GM23338 (cell line): Measurements from ENCODE around the gene CADM4. TPM values are rescaled to one million over a fixed set of nuclear protein-coding genes. Genes with fewer than 3 reads are reported as not detected.

ENCODE experiments used
- ATAC-seq: fragments of 200-7000 bp; cut with Tn5 transposase; 3 replicates; pipeline ENCODE4 v1.9.1; 2020
- DNase-seq: peaks from one replicate; pipeline ENCODE4 v3.0.0-alpha.2; 2015; ENCODE audit warnings: low spot score
- H2AFZ ChIP-seq: fragments of 200-600 bp; sonication (generic); 2 replicates; pipeline ENCODE4 v1.8.0; 2016; ENCODE audit warnings: antibody characterized with exemption, mild to moderate bottlenecking, moderate library complexity
- H3F3A ChIP-seq: fragments of 200-600 bp; sonication (generic); replicated peaks from 2 replicates; pipeline ENCODE4 v1.8.0; 2017; ENCODE audit warnings: antibody characterized with exemption, mixed run types, low read depth
- H3K27ac ChIP-seq: fragments of 200-600 bp; sonication (generic); 2 replicates; pipeline ENCODE4 v1.6.1; 2016; ENCODE audit warnings: low read depth
- H3K27me3 ChIP-seq: fragments of 200-600 bp; sonication (generic); 2 replicates; pipeline ENCODE4 v1.8.0; 2016; ENCODE audit warnings: mild to moderate bottlenecking, mixed run types, moderate library complexity; ENCODE audit not compliant: insufficient read depth
- H3K36me3 ChIP-seq: fragments of 200-600 bp; sonication (generic); 2 replicates; pipeline ENCODE4 v1.8.0; 2016; ENCODE audit warnings: mild to moderate bottlenecking; ENCODE audit not compliant: insufficient read depth
- H3K4me1 ChIP-seq: fragments of 200-600 bp; sonication (generic); 2 replicates; pipeline ENCODE4 v1.8.0; 2016; ENCODE audit warnings: mild to moderate bottlenecking, moderate library complexity; ENCODE audit not compliant: insufficient read depth
- H3K4me2 ChIP-seq: fragments of 200-600 bp; sonication (generic); 2 replicates; pipeline ENCODE4 v1.7.1; 2017; ENCODE audit warnings: mixed run types
- H3K4me3 ChIP-seq: fragments of 200-600 bp; sonication (generic); 2 replicates; pipeline ENCODE4 v1.6.1; 2016; ENCODE audit warnings: mixed run types
- H3K79me2 ChIP-seq: fragments of 200-600 bp; sonication (generic); replicated peaks from 2 replicates; pipeline ENCODE4 v1.8.0; 2017; ENCODE audit warnings: mild to moderate bottlenecking; ENCODE audit not compliant: insufficient read depth
- H3K9me2 ChIP-seq: fragments of 200-600 bp; sonication (generic); 2 replicates; pipeline ENCODE4 v1.8.0; 2017; ENCODE audit not compliant: insufficient read depth
- H4K20me1 ChIP-seq: fragments of 200-600 bp; sonication (generic); replicated peaks from 2 replicates; pipeline ENCODE4 v1.8.0; 2017; ENCODE audit warnings: mild to moderate bottlenecking; ENCODE audit not compliant: insufficient read depth
- H3K27ac Mint-ChIP-seq: 2 replicates; pipeline ENCODE4 v1.8.0; 2020; ENCODE audit warnings: inconsistent platforms, mild to moderate bottlenecking, moderate library complexity, mixed read lengths
- H3K27me3 Mint-ChIP-seq: 3 replicates; pipeline ENCODE4 v1.8.0; 2022; ENCODE audit warnings: low read depth, mild to moderate bottlenecking, moderate library complexity, mixed read lengths, inconsistent platforms; ENCODE audit not compliant: insufficient read depth, poor library complexity
- H3K36me3 Mint-ChIP-seq: 3 replicates; pipeline ENCODE4 v1.8.0; 2021; ENCODE audit warnings: low read depth, mild to moderate bottlenecking, inconsistent platforms, moderate library complexity, mixed read lengths
- H3K4me1 Mint-ChIP-seq: 3 replicates; pipeline ENCODE4 v1.8.0; 2020; ENCODE audit warnings: mild to moderate bottlenecking, inconsistent platforms, mixed read lengths
- H3K4me3 Mint-ChIP-seq: 3 replicates; pipeline ENCODE4 v1.8.0; 2021; ENCODE audit warnings: moderate library complexity, mild to moderate bottlenecking, inconsistent platforms, mixed read lengths
- H3K9me3 Mint-ChIP-seq: 3 replicates; pipeline ENCODE4 v1.8.0; 2020; ENCODE audit warnings: moderate library complexity, mild to moderate bottlenecking, inconsistent platforms, mixed read lengths
- CREB1 ChIP-seq: fragments of 250-450 bp; sonication (Bioruptor Pico); IDR thresholded peaks from 2 replicates; pipeline ENCODE4 v1.5.0; 2020; ENCODE audit warnings: low read depth, mild to moderate bottlenecking, moderate library complexity
- ETS1 ChIP-seq: IDR thresholded peaks from 2 replicates; pipeline ENCODE4 v1.6.1; 2016; ENCODE audit warnings: antibody characterized with exemption
- EZH2 ChIP-seq: fragments of 200-600 bp; sonication (generic); IDR thresholded peaks from one replicate; pipeline ENCODE4 v1.8.0; 2017; ENCODE audit warnings: antibody characterized with exemption, mild to moderate bottlenecking, low read depth; ENCODE audit not compliant: unreplicated experiment
- EZH2phosphoT487 ChIP-seq: fragments of 200-600 bp; sonication (generic); IDR thresholded peaks from one replicate; pipeline ENCODE4 v1.8.1; 2018; ENCODE audit warnings: antibody characterized with exemption; ENCODE audit not compliant: unreplicated experiment
- NANOG ChIP-seq: IDR thresholded peaks from 2 replicates; pipeline ENCODE4 v1.6.1; 2016; ENCODE audit warnings: antibody characterized with exemption, borderline replicate concordance
- POLR2AphosphoS5 ChIP-seq: IDR thresholded peaks from 2 replicates; pipeline ENCODE4 v1.6.1; 2016; ENCODE audit warnings: antibody characterized with exemption, low read depth
- STAT1 ChIP-seq: IDR thresholded peaks from one replicate; pipeline ENCODE4 v1.6.1; 2016; ENCODE audit warnings: antibody characterized with exemption; ENCODE audit not compliant: unreplicated experiment
- ZNF114 ChIP-seq: fragments of 250-450 bp; sonication (Bioruptor Pico); IDR thresholded peaks from 2 replicates; pipeline ENCODE4 v1.5.0; 2020; ENCODE audit warnings: mild to moderate bottlenecking, moderate library complexity
- ZNF331 ChIP-seq: fragments of 250-450 bp; sonication (Bioruptor Pico); IDR thresholded peaks from 2 replicates; pipeline ENCODE4 v1.5.0; 2020; ENCODE audit warnings: low read depth, mild to moderate bottlenecking, moderate library complexity
- polyA plus RNA-seq: library from polyadenylated mRNA; unstranded; fragments of >200 nt; fragmentation: Nextera tagmentation; extraction: Ambion mirVana; gene quantifications from 2 replicates; pipeline ENCODE4 v1.2.1, GENCODE V29; 2016
- total RNA-seq: library from RNA; depleted of rRNA; stranded (reverse); fragments of >200 nt; shearing (Covaris generic); gene quantifications from 2 replicates; pipeline ENCODE4 v1.2.3, GENCODE V29; 2014
- TF ChIP-seq, protein P1 (sequence below): IDR thresholded peaks from one replicate; pipeline ENCODE4 v1.6.1; 2018; ENCODE audit warnings: antibody characterized with exemption; ENCODE audit not compliant: unreplicated experiment
- TF ChIP-seq, protein P2 (sequence below): fragments of 250-450 bp; sonication (Bioruptor Pico); IDR thresholded peaks from 2 replicates; pipeline ENCODE4 v1.5.0; 2020; ENCODE audit warnings: mild to moderate bottlenecking, moderate library complexity
- TF ChIP-seq, protein P3 (sequence below), 2 experiments: fragments of 200-600 bp in 1 of 2; sonication (generic) in 1 of 2; conservative IDR thresholded peaks; 2 replicates each; pipeline versions ENCODE4 v1.5.1 to v1.6.1; 2016 to 2017; ENCODE audit warnings: antibody characterized with exemption in 2 of 2, low read depth in 2 of 2, mild to moderate bottlenecking in 2 of 2, moderate library complexity in 1 of 2

The CADM4 gene
- total and polyA plus RNA-seq, 2 experiments from 2014 or later = 3.7 to 21.2 TPM

- peaks cover 18% of the 10 kb centered on the region for H3K27me3 Mint-ChIP-seq
- H3F3A ChIP-seq = no peaks in the 10 kb centered on the region
- peaks cover 6% of the 10 kb centered on the region for H3K4me1 Mint-ChIP-seq
- peaks cover 36% of the 10 kb centered on the region for H3K36me3 Mint-ChIP-seq
- DNase-seq (no peak), ATAC-seq (no peak)
- H3K4me3 Mint-ChIP-seq = no peak overlapping the region
- no peaks in the 10 kb centered on the region for H3K27me3 ChIP-seq
- no peaks in the 10 kb centered on the region for H3K9me2 ChIP-seq
- peaks cover 12% of the 10 kb centered on the region; the same call in 1 of the 2 replicates for H3K79me2 ChIP-seq
- no peak overlapping the region for H2AFZ ChIP-seq
- no peak overlapping the region for H3K27ac ChIP-seq
- no peaks in the 10 kb centered on the region for H3K36me3 ChIP-seq
- no peak overlapping the region for H3K27ac Mint-ChIP-seq
- no peak overlapping the region for H3K4me2 ChIP-seq
- peaks cover 11% of the 10 kb centered on the region for H3K9me3 Mint-ChIP-seq
- H3K4me3 ChIP-seq = no peak overlapping the region
- TF ChIP-seq STAT1 (no peak), NANOG (no peak), EZH2 (no peak), EZH2phosphoT487 (no peak), ZNF114 (no peak), POLR2AphosphoS5 (no peak), CREB1 (CRISPR knock-in tag) (no peak), ETS1 (no peak), ZNF331 (no peak)
- TF ChIP-seq, protein P1, sequence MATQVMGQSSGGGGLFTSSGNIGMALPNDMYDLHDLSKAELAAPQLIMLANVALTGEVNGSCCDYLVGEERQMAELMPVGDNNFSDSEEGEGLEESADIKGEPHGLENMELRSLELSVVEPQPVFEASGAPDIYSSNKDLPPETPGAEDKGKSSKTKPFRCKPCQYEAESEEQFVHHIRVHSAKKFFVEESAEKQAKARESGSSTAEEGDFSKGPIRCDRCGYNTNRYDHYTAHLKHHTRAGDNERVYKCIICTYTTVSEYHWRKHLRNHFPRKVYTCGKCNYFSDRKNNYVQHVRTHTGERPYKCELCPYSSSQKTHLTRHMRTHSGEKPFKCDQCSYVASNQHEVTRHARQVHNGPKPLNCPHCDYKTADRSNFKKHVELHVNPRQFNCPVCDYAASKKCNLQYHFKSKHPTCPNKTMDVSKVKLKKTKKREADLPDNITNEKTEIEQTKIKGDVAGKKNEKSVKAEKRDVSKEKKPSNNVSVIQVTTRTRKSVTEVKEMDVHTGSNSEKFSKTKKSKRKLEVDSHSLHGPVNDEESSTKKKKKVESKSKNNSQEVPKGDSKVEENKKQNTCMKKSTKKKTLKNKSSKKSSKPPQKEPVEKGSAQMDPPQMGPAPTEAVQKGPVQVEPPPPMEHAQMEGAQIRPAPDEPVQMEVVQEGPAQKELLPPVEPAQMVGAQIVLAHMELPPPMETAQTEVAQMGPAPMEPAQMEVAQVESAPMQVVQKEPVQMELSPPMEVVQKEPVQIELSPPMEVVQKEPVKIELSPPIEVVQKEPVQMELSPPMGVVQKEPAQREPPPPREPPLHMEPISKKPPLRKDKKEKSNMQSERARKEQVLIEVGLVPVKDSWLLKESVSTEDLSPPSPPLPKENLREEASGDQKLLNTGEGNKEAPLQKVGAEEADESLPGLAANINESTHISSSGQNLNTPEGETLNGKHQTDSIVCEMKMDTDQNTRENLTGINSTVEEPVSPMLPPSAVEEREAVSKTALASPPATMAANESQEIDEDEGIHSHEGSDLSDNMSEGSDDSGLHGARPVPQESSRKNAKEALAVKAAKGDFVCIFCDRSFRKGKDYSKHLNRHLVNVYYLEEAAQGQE = no peak
- TF ChIP-seq, protein P2, sequence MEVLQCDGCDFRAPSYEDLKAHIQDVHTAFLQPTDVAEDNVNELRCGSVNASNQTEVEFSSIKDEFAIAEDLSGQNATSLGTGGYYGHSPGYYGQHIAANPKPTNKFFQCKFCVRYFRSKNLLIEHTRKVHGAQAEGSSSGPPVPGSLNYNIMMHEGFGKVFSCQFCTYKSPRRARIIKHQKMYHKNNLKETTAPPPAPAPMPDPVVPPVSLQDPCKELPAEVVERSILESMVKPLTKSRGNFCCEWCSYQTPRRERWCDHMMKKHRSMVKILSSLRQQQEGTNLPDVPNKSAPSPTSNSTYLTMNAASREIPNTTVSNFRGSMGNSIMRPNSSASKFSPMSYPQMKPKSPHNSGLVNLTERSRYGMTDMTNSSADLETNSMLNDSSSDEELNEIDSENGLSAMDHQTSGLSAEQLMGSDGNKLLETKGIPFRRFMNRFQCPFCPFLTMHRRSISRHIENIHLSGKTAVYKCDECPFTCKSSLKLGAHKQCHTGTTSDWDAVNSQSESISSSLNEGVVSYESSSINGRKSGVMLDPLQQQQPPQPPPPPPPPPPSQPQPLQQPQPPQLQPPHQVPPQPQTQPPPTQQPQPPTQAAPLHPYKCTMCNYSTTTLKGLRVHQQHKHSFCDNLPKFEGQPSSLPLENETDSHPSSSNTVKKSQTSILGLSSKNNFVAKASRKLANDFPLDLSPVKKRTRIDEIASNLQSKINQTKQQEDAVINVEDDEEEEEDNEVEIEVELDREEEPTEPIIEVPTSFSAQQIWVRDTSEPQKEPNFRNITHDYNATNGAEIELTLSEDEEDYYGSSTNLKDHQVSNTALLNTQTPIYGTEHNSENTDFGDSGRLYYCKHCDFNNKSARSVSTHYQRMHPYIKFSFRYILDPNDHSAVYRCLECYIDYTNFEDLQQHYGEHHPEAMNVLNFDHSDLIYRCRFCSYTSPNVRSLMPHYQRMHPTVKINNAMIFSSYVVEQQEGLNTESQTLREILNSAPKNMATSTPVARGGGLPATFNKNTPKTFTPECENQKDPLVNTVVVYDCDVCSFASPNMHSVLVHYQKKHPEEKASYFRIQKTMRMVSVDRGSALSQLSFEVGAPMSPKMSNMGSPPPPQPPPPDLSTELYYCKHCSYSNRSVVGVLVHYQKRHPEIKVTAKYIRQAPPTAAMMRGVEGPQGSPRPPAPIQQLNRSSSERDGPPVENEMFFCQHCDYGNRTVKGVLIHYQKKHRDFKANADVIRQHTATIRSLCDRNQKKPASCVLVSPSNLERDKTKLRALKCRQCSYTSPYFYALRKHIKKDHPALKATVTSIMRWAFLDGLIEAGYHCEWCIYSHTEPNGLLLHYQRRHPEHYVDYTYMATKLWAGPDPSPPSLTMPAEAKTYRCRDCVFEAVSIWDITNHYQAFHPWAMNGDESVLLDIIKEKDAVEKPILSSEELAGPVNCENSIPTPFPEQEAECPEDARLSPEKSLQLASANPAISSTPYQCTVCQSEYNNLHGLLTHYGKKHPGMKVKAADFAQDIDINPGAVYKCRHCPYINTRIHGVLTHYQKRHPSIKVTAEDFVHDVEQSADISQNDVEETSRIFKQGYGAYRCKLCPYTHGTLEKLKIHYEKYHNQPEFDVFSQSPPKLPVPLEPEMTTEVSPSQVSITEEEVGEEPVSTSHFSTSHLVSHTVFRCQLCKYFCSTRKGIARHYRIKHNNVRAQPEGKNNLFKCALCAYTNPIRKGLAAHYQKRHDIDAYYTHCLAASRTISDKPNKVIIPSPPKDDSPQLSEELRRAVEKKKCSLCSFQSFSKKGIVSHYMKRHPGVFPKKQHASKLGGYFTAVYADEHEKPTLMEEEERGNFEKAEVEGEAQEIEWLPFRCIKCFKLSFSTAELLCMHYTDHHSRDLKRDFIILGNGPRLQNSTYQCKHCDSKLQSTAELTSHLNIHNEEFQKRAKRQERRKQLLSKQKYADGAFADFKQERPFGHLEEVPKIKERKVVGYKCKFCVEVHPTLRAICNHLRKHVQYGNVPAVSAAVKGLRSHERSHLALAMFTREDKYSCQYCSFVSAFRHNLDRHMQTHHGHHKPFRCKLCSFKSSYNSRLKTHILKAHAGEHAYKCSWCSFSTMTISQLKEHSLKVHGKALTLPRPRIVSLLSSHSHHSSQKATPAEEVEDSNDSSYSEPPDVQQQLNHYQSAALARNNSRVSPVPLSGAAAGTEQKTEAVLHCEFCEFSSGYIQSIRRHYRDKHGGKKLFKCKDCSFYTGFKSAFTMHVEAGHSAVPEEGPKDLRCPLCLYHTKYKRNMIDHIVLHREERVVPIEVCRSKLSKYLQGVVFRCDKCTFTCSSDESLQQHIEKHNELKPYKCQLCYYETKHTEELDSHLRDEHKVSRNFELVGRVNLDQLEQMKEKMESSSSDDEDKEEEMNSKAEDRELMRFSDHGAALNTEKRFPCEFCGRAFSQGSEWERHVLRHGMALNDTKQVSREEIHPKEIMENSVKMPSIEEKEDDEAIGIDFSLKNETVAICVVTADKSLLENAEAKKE (CRISPR knock-in tag) = no peak
- TF ChIP-seq, protein P3, sequence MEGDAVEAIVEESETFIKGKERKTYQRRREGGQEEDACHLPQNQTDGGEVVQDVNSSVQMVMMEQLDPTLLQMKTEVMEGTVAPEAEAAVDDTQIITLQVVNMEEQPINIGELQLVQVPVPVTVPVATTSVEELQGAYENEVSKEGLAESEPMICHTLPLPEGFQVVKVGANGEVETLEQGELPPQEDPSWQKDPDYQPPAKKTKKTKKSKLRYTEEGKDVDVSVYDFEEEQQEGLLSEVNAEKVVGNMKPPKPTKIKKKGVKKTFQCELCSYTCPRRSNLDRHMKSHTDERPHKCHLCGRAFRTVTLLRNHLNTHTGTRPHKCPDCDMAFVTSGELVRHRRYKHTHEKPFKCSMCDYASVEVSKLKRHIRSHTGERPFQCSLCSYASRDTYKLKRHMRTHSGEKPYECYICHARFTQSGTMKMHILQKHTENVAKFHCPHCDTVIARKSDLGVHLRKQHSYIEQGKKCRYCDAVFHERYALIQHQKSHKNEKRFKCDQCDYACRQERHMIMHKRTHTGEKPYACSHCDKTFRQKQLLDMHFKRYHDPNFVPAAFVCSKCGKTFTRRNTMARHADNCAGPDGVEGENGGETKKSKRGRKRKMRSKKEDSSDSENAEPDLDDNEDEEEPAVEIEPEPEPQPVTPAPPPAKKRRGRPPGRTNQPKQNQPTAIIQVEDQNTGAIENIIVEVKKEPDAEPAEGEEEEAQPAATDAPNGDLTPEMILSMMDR (conservative IDR thresholded peaks at IDR 0.05; ENCODE audit: low read depth in 2 of 2) = no peak
- H3K4me1 ChIP-seq = no peaks in the 10 kb centered on the region
- no peaks in the 10 kb centered on the region; the same call in 1 of the 2 replicates for H4K20me1 ChIP-seq
Measured at GRCh38 chr19:43612374-43612773, 27.3 kb downstream of the CADM4 start.
